HG03342 (cell line): ENCODE results near the gene CDKAL1.
"Not testable (repeated sequence)": the region's sequence is repeated elsewhere in the genome, so short reads cannot be mapped to it uniquely, and the experiment has no call there.

ENCODE experiments used
- ATAC-seq: cut with Tn5 transposase; IDR thresholded peaks from one replicate; pipeline ENCODE4 v1.9.1; 2021; ENCODE audit warnings: mild to moderate bottlenecking, moderate library complexity; ENCODE audit not compliant: unreplicated experiment

Gene CDKAL1

GRCh38 chr6:20549398-20549797, 15.1 kb downstream of the CDKAL1 start:
- not testable (repeated sequence) for ATAC-seq

- ATAC-seq: no peak
Measured at GRCh38 chr6:20554326-20554725, 20.1 kb downstream of the CDKAL1 start.

DNA sequence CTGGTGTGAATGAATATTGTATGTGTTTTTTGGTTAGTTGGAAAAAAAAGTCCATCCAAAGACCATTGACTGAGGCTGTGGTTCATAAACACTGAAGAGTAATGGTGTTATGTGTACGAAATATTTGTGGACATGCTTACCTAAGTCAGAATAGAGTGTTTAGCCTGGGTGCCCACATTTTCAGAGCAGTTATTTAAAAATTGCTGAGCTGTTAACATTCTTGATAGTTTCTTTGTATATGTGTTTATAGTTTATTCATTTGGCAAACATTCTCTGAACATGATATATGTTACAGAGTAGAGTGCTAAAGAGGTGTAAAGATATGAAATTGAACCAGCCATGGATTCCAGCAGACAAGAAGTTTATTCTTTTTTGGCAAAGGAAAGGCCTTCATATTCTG, 20.6 kb downstream of the CDKAL1 start:
- ATAC-seq: no peak

GRCh38 chr6:20559924-20560551, 25.8 kb downstream of the CDKAL1 start:
- no peak for ATAC-seq

- ATAC-seq: no peak
Measured at GRCh38 chr6:20563377-20563776, 29.1 kb downstream of the CDKAL1 start.

GRCh38 chr6:20564269-20564668, 30.0 kb downstream of the CDKAL1 start:
- ATAC-seq: no peak

DNA sequence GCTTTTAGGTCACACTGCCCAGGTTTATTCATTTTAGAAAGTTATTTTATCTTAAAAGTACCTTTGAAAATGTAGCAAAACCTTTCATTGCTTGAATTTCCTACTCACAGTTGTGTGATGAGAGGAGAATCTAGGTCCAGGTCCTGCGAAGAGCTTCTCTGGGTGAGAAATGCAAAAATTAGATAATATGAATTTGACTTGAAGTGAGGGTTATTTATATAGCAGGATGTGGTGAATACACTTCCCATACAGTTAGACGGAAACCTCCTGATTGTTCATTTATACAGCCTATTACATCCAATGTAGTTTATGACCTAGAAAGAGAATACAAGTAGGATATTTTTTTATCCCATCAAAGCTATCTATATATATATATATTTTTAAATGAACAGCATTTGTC, 30.5 kb downstream of the CDKAL1 start:
- ATAC-seq: peak; percentile 86

GRCh38 chr6:20565342-20565741, 31.1 kb downstream of the CDKAL1 start:
- ATAC-seq: no peak

GRCh38 chr6:20566109-20566508, 31.9 kb downstream of the CDKAL1 start:
- no peak for ATAC-seq

DNA sequence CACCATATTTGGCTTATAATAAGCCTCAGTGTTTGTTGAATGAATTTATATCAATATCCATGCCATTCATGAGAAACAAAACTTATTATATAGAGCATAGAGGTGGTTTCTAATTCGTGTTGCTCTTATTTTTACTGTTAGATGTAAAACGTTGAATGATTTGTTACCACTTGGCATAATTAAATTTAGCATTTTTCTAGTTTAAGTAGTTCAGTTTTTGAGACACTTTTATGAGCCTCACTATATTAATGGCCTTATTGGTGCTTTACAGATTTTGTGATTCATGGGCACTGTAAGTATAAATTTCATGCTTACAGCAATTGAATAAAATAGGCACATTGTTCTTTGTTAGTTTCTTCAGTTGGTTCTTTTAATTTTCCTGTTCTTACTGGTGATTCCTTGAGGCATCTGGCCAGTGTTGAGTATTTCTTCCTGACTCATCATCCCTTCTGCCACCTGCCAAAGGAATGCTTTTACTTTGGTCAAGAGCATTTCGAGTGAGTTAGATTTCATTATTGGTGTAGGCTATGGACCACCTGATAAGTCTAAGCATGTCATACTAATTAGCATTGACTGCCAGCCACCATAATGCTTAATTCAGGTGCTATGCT, 34.8 kb downstream of the CDKAL1 start:
- ATAC-seq: no peak

GRCh38 chr6:20571261-20571660, 37.0 kb downstream of the CDKAL1 start:
- no peak for ATAC-seq

GRCh38 chr6:20572288-20572687, 38.0 kb downstream of the CDKAL1 start:
- no peak for ATAC-seq

GRCh38 chr6:20572940-20573339, 38.7 kb downstream of the CDKAL1 start:
- no peak for ATAC-seq

DNA sequence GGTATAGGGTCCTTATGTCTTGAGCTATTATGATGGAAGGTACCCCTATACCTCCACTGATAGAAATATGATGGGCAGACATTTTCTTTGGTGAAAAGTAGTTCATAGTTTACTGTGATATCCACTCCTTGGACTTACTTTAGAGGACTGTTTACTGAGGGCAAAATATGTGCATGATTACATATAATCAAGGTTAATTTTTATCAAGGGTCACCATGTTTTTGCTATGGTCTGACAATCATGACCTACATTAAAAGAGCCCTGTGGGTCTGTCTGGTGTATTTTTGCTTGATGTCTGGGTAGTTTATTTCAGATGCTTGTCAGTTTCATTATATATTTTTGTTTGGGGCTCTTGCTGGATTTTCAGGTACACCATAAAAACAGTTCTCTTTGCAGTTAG, 40.1 kb downstream of the CDKAL1 start:
- ATAC-seq: no peak

- ATAC-seq: no peak
Measured at GRCh38 chr6:20575125-20575524, 40.9 kb downstream of the CDKAL1 start.

DNA sequence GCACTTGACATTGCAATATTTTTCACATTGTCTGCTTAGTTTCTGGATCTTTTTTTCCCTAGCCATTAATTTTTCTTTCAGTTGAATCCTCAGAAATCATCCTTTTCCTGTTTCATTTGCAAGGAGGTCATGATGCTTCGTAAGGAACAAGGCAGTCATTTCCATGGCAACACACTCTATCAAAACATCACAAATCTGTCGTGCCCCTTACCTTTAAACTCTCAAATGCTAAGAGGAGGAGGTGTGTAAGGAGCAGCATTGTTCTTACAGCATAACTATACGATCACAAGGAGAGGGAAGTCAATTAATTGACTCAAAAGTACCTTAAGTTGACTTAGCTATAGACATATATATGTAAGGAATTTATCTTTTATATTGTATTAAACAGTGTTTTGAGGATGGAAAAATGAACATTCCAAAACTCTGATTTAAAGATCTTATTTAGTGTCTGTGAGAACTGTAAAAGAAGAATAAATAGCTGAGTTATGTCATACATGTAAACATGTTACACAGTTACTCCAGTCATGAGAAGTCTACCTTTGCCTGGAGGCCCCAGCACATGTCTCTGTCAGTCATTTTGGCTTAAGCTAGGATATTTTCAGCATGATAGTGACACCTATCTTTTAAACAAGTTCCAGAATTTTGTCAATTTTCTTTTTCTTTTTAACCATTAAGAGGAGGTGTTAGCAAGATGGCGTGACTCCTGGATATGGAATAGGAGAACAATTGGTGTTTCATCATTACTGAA, 41.6 kb downstream of the CDKAL1 start:
- no peak for ATAC-seq

DNA sequence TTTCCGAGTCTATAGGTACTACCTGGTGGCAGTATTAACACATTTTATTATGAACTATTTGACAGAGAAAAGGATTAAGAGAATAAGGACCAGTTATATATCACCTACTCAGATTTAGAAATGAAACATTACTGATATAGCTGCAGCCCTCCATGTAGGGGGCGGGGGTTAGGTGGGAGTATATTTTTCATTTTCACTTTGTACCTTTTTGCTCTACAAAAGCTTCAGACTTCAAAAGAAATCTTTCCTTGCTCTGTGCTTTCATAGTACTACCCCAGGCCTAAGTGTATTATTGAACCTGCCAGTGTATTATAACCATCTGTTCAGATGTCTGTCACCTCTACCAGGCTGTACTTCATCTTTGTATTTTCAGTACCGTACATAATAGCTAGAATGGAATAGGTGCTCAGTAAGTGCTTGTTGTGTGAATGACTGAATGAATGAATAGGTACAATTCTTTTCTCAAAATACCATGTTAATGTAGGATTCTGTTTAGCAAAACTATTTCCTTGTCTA, 43.0 kb downstream of the CDKAL1 start:
- ATAC-seq: no peak

DNA sequence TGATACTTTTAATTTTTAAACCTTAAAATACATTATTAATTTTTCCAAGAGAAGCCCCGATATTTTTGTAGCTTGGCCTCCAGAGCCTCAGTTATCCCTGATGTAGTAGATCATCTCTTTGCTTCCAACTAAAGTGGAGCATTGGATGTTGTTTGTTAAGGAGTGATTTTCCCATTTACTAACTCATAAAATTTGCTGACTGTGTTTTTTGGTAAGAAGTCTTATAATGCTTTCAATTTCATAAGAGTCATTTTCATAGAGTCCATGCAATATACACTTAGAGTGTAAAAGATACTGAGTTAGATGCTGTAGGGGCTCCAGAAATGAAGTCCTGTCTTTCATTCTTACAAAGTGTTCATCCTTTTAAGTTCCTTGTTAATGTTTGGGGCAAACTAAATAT, 46.8 kb downstream of the CDKAL1 start:
- no peak for ATAC-seq

- ATAC-seq: no peak
Measured at GRCh38 chr6:20582586-20583443, 48.6 kb downstream of the CDKAL1 start.

GRCh38 chr6:20583444-20583800, 49.2 kb downstream of the CDKAL1 start:
- no peak for ATAC-seq

GRCh38 chr6:20584100-20584731, 50.0 kb downstream of the CDKAL1 start:
- no peak for ATAC-seq
